ENCODE data around the gene HMCN2. TPM values are rescaled to one million over a fixed set of nuclear protein-coding genes. Genes with fewer than 3 reads are reported as not detected.
"Not testable (repeated sequence)": the region's sequence is repeated elsewhere in the genome, so short reads cannot be mapped to it uniquely, and the experiment has no call there.

The HMCN2 gene
- total RNA-seq, 1 donor from 2014 or later, result under 0.01 TPM

DNA sequence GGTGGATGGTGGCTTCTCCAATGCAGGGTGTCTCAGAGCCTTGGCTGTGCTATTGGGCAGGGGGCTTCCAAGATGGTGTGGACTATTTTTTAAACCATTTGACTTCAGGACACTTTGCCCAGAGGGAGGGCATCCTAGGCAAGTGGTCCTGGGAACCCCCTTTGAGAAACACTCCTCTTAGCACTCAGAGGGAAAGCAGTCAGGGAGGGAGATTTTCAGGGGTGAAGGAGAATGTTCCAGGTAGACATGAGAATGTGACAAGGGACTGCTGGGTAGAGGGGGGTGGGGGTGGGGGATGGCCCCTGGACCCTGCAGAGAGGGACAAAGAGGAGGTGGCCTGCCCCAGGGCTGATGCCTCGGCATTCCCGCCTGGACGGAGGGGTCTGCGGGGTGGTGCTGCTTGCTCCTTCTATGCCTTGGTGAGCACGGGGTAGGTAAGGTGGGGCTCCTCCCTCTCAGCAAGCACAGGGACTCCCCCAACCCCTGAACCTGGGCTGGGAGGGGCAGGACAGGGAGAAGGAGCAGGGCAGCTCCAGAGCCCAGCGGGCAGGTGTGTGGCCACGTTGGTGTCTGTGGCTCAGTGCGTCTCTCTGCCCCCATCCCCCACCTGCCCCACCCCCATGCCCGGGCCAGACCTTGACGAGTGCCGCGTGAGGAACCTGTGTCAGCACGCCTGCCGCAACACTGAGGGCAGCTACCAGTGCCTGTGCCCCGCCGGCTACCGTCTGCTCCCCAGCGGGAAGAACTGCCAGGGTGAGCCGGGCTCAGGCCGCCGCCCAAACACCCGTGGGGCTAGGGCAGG lies 165.4 kb downstream of the HMCN2 start:
- DNase-seq (ENCODE audit: low read depth in 2 of 2), result no peak

GRCh38 chr9:130431536-130432303 lies 166.2 kb downstream of the HMCN2 start:
- no peak for DNase-seq (ENCODE audit: low read depth in 2 of 2)

DNA sequence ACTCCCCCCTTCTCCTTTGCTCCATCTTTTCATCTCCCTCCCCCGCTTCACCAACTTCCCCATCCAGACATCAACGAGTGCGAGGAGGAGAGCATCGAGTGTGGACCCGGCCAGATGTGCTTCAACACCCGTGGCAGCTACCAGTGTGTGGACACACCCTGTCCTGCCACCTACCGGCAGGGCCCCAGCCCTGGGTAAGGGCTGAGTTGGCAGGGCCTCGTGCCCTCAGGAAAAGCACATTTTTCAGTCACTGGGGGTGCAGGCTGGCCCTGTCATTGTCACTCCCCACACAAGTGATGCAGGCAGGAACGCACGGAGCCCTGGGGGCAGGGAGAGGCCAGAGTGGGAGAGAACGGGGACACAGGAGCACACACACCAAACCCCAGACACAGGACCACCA lies 166.8 kb downstream of the HMCN2 start:
- no peak for DNase-seq (ENCODE audit: low read depth in 2 of 2)

DNA sequence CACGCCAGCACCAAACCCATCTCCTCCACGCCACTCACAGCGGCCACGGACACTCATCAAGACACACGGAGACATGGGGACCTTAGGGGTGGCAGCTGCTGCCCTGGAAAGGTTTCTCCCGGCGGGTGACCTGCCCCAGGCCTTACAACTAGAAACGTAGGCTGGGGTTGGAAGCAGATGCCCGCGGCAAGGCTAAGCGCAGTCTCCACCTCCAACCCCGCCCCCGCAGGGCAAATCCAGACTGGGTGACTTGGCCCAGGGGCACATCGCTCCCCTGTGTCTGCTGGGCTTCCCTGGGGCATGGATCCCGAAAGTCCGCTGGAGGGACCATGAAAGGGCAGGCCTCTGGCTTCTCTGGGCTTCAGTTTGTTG lies 167.2 kb downstream of the HMCN2 start:
- no peak for DNase-seq (ENCODE audit: low read depth in 2 of 2)

- peak in 1 of 2 donors; percentile 58 for DNase-seq (ENCODE audit: low read depth in 2 of 2)
Measured at GRCh38 chr9:130433168-130433946, 167.8 kb downstream of the HMCN2 start.

DNA sequence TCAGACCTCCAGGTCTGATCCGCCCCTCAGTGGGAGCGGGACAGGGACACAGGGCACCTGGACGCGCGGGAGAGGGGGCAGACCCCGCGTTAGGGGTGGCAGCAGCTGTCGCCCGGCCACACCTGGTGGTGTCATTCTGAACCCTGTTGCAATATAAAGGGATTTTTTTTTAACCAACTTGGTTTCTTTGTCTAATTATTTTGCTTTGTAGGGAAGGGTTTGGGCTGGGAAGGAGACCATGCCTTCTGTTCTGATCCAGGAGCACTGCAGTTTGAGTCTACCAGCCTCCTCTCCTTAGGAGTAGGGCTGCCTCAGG lies 168.3 kb downstream of the HMCN2 start:
- no peak for DNase-seq (ENCODE audit: low read depth in 2 of 2)

DNA sequence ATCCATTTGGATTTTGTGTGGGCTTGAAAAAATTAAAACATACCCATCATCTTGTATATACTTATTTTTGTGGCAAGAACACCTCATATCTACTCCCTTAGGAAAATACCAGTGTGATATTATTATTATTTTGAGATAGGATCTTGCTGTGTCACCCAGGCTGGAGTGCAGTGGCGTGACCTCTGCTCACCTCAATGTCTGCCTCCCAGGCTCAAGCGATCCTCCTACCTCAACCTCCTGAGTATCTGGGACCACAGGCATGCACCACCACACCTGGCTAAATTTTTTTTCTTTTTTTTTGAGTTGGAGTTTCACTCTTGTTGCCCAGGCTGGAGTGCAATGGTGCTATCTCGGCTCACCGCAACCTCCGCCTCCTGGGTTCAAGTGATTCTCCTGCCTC lies 169.1 kb downstream of the HMCN2 start:
- not testable (repeated sequence) for DNase-seq (ENCODE audit: low read depth in 2 of 2)

- no peak for DNase-seq (ENCODE audit: low read depth in 2 of 2)
Measured at GRCh38 chr9:130437011-130437789, 171.6 kb downstream of the HMCN2 start.

- DNase-seq (ENCODE audit: low read depth in 2 of 2), result no peak
Measured at GRCh38 chr9:130438382-130438981, 172.9 kb downstream of the HMCN2 start.

DNA sequence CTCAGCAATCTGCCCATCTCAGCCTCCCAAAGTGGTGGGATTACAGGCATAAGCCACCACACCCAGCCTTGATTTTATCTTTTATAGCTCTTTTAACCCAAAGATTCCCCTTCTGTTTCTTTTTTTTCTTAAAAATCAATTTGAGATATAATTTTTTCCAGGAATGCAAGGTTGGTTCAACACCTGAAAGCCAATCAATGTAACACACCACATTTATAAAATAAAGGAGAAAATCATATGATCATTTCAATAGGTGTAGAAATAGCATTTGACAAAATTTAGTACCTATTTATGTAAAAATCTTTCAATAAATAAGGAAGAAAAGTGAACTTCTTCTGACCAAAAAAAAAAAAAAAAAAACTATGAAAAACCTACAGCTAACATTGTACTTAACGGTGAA lies 175.5 kb downstream of the HMCN2 start:
- DNase-seq (ENCODE audit: low read depth in 2 of 2), result no peak

- DNase-seq (ENCODE audit: low read depth in 2 of 2), result no peak
Measured at GRCh38 chr9:130442746-130443455, 177.3 kb downstream of the HMCN2 start.

GRCh38 chr9:130443456-130443801 lies 177.9 kb downstream of the HMCN2 start:
- DNase-seq (ENCODE audit: low read depth in 2 of 2), result no peak

DNA sequence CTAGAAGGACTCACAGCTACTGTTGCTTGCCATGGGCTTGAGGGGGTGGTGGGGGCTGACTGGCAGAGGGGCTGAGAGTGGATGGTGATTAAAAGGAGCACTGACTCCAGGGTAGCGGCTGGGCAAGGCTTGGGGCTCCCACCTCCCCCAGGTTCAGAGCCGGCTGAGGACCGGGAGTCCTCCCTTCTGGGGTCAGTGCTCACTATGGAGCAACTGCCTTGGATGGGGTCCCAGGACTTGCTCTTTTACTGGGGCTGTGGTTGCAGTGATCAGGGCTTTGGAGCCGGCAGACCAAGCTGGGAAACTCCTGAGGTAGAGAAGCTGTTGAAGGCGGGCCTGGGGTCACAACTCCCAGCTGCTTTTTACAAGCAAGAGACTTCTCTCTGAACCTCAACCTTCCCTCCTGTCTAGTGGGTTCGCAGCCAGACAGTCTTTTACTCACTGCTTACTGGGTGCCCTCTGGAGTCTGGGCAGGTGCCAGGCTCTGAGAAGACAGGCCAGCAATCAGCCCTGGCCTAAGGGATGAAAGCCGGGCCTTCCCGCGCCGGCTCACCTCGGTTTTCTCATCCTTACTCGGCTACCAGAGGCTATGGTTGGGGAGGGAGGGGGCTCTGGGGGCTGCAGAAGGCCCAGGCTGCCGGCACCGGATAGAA lies 178.4 kb downstream of the HMCN2 start:
- DNase-seq (ENCODE audit: low read depth in 2 of 2), result no peak

- DNase-seq (ENCODE audit: low read depth in 2 of 2), result peak in 1 of 2 donors; percentile 32
Measured at GRCh38 chr9:130444565-130445221, 179.1 kb downstream of the HMCN2 start, which contains the start of gene ASS1. TSS of gene ASS1 (plus strand) at chr9:130444961. CDS start at chr9:130452229, 7,268 bp downstream.

- no peak for DNase-seq (ENCODE audit: low read depth in 2 of 2)
Measured at GRCh38 chr9:130445268-130445983, 179.9 kb downstream of the HMCN2 start.

DNA sequence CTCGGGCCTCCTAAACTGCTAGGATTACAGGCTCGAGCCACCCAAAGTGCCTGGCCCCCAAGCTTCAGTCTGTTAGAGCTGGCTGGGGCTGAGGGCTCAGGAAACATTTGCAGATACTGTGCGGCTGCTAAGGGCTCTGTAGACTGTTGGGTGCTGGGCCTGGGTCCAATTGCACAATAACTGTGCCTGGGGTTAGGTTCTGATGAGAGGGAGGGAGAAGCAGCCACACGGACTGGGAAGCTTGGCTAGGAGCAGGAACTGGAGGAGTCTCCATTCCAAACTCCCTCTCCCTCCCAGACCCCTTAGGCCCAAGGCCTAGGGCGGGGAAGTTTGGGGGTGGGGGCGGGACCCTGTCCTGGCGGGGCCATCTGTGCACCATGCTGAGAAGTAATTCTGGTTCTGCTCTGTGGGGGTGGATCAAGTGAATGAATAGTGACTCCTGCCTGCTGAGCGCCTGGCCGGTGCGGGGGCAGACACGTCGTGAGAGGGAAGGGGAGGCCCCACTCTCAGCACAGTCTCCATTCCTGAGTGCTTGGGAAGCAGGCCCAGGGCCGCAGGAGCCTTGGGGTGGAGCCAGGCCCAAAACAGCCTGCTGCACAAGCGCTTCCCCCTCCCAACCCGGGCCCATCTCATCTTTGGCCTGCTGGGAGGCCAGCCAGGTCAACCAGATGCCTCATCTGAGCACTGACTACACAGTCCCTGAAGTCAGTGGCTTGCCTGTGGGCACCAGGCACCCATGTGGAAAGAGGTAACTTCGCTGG lies 180.7 kb downstream of the HMCN2 start:
- DNase-seq (ENCODE audit: low read depth in 2 of 2), result no peak

DNA sequence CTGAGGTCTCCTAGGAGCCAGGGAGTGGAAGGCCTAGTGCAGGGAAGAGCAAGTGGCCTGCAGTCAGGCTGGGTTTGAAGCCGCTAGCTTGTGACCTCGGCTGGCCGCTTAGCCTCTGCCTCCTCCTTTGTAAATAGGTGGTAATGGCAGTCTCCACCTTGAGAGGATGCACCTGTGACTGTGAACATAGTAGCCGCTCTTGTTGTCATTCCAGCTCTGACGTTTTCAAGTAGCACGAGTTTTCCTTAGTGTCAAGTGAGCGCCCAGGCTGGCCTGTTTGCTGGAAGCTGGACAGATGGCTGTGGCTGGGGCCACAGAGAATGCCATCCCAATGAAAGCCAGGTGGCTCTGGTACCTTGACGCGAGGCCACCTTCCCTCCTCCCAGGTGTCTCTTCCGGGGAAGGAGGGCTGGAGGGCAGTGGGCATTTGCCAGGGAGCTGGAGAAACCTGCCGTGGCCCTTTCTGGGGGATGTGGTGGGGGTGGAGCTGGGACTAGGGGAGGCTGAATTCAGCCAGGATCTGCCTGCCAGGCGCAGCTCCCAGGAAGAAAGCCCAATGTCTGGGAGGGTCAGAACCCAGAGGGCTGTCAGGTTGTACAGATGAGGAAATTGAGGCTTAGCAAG lies 181.7 kb downstream of the HMCN2 start:
- no peak for DNase-seq (ENCODE audit: low read depth in 2 of 2)
